SW480 (cell line): ENCODE results near the gene C14orf93.
"Not testable (repeated sequence)": the region's sequence is repeated elsewhere in the genome, so short reads cannot be mapped to it uniquely, and the experiment has no call there.

Experiments
- DNase-seq: peaks from one replicate; pipeline ENCODE4 v3.0.0-alpha.2; 2016; ENCODE audit warnings: low spot score

Gene C14orf93

DNA sequence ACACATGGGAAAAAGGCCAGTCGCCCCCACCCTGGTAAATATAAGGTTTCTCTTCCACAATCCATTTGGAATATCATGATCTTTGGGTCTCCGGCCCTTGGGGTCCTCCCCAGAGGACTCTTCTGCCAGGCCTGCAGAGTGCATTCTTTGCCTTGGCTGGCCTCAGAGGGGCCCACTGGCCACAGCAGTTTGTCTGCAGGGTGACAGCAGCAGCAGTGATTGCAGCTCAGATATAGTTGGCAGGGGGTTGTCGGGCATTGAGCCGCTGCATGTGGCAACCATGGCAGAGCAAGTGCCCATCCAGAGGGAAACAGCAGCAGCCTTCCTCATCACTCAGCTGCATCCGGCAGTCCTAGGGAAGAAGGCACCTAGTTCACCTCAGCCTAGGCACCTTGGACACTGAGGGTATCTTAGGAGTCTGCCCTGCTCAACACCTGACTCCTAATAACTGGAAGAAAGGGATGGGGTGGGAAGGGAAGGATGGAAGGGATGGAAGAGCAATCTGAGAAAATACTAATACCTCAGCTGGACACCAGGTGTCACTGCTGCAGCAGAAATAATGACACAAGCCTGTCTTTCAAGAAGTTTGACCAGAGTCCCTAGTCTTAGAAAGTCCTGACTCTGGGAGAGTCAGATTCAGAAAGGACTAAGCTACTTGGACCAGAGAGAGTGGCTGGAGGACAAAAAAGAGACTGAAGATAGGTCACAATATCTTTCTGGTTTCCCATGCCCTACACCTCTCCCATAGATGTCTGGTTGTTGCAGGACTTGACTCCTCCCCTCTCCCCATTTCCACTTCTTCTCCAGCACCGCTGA lies 36.5 kb downstream of the C14orf93 start:
- peak; percentile 45 for DNase-seq

DNA sequence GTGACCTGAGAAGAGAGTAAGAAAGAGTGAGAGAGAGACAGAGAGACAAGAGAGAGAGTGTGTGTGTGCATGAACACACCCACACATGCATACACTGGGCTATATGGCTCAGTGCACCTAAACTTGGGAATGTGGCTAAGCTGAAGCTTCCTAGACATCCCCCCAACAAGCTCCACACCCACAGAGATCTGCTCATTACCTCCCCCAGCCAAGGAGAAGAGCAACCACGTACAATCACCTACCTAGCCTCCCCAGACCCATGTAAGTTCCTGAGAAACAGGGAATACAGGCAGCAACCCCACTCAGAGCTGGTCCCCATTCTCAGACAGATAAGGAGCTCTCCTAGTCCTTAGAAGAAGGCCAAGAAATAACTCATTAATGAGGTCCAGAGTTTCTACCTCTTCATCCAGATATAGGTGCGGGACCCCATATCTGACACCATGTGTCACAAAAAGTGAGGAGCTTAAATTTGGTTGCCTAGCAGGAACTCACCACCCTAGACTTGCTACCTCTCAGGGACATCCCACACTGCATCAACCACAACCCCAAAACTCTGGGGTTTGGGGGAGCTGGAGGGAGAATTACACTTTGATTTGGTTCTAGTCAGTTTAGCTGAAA lies 37.5 kb downstream of the C14orf93 start:
- no peak for DNase-seq

DNA sequence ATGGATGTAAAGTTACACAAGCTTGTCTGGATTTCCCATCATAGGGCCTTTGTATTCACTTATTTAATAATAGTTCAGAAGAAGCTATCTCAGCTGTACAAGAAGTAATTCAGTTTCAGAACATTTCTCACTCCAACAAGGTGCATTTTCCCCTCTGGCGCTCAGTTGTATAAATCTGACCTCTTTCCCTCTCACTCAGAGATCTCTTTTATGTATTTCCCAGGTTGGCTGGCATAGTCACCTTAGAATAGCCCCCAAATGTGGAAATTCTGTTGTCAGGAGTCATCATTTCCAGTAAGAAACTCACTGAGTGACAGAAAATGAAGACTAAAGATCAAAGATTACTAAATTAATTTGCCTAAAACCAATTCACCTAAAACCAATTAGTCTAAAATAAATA lies 38.8 kb downstream of the C14orf93 start:
- DNase-seq = no peak

DNA sequence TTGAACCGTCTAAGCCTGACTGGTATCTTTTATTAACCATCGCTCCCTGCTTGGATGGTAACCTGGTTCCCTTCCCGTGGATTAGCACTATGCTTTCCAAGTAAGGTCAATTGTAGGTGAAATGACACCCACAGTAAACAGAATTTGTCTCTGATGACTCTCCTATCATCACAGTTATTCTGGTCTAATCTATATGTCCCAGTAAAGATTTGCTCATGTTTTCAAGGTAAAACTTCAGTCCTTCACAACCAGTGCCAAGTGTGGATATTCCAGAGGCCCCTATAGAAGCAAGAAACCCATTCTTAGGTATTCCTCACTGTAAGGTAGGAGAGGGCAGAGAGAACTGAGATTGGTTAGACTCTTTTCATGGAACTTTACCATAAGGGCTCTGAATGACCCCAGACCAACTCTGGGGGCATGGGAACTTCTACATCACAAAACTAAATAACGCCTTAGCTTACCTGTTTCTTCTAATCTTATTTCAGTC lies 43.1 kb downstream of the C14orf93 start:
- DNase-seq = no peak

DNA sequence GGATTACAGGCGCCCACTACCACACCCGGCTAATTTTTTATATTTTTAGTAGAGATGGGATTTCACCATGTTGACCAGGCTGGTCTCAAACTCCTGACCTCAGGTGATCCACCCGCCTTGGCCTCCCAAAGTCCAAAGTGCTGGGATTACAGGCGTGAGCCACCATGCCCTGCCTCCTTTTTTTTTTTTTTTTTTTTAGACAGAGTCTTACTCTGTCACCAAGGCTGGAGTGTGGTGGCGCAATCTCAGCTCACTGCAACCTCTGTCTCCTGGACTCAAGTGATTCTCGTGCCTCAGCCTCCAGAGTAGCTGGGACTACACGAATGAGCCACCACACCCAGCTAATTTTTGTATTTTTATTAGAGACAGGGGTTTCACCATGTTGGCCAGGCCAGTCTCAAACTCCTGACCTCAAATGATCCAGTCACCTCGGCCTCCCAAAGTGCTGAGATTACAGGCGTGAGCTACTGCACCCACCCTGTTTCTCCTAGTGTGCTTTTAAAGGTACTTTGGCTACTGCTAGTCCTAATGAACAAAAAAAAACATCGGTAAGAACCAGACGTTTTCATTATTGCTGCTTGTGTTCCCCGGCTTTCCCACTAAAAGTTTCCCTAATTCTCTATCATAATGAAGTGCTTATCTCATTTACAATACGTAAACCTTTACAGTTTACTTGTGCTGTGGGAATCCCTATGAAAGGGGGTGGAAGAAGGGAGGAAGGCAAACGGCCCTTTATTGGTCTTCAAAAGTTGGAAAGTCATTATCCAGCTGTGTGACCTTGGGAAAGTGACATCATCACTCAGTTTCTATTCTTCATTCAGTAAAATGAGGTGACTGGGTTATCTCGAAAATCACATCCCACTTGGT lies 43.8 kb downstream of the C14orf93 start:
- DNase-seq = not testable (repeated sequence)

DNA sequence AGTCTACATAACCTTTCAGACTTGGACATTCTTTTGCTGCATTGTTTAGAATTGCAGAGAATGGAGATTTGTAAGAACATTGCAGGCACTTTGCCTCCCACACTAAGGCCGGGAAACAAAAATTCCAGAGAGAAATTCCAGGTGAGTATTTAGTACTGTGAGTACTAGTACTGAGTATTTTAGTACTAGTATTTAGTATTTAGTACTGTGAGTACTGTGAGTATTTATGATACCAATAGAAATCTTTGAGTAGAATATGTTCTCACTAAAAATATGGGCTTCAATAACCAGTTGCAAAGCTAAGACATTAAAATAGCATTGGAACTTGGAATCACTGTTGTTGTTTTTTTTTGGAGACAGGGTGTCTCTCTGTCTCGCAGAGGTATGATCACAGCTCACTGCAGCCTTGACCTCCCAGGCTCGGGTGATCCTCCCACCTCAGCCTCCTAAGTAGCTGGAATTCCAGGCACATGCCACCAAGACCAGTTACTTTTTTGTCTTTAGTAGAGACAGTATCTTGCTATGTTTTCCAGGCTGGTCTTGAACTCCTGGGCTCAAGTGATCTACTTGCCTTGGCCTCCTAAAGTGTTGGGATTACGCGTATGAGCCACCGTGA lies 47.8 kb downstream of the C14orf93 start:
- no peak for DNase-seq

DNA sequence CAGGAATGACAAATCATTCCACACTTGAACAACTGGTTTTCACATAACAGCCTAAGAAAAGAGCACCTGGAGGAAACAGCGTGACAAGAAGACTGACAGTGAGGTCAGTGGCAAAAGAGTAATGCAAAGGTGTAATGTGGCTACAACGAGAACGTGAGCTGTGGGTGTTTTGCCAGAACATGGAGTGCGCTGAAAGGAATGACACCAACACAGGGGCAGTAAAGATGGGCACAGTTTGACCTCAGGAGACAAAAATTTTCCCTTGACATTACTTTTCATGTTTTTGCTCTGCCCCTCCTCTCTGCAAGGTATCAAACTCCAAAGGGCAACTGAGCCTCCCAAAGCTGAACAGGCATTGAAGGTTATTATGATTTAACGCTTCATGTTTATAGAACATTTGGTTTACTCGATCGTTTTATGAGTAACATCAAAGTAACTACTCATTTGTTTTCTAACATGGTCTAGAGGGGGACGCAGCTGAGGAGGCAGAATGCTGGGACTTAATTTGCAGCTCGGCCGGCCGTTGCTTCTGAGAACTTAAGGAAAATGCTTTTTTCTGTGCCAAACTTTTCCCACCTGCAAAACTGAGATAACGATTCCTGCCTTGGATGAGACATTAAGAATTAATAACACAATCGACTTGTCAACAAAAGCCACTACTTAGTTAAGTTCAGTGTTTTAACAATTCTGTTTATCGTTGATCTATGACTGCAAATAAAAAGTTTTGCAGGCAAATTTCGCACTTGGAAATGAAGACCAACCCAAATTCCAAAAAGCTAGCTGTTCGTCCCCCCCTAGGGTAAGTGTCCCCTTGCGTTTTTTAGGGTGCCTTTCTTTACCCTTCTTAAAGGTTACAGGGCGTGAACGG lies 54.0 kb downstream of the C14orf93 start:
- DNase-seq = no peak

DNA sequence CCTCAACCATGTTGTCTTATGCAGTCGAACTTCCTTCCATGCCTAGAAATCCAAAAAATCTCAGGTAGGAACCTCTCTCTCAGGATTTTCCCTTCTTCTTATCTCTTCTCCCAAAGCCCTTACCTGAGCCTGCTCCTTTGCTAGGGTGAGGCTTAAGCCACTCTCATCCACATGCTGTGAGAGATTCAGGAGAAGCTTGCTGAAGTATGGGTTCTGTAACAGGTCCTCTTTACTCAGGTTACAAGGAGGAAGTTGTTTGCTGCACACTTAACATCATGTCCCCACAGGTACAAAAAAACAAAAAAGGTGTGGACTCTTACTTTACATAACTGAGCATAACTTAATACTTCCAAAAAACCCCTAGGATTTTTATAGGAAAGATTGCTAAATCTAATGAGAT lies 57.5 kb downstream of the C14orf93 start:
- DNase-seq = no peak

DNA sequence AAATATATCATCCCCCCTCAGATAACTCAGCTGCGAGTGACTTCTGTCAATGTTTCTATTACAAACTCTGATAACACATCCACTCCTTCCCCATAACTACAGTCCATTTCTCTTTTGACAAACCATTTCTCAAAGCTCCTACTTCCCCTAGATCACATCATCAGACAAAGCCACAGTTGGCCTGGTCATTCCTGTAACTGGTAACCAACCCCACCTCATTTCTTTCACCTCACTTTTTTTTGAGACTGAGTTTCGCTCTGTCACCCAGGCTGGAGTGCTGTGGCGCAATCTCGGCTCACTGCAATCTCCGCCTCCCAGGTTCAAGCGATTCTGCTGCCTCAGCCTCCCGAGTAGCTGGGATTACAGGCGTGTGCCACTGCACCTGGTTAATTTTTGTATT lies 58.1 kb downstream of the C14orf93 start:
- not testable (repeated sequence) for DNase-seq

DNA sequence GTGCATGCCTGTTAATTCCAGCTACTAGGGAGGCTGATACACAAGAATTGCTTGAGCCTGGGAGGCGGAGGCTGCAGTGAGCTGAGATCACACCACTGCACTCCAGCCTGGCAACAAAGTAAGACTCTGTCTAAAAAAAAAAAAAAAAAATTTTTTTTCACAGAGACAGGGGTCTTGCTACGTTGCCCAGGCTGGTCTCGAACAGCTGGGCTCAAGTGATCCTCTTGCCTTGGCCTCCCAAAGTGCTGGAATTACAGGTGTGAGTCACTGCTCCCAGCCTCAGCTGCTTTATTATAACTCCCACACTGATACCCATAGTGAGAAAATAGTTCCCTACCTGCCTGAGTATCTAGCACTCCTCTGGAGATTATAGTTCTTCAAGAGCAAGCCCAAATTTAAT lies 64.3 kb downstream of the C14orf93 start:
- no peak for DNase-seq

DNA sequence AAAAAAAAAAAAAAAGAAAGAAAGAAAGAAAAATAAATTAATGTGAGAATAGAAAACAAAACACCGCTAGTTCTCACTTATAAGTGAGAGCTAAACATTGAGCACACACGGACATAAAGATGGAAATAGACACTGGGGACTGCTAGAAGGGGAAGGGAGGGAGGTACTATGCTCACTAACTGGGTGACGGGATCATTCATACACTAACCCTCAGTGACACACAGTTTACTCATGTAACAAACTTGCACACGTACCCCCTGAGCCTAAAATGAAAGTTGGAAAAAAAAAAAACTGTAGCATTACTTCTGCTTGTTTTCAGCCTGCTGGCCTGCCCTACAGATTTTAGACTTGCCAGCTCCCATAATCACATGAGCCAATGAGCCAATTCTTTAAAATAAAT lies 70.3 kb downstream of the C14orf93 start:
- DNase-seq = no peak
